ENCODE results near the gene ME3. TPM values are rescaled to one million over a fixed set of nuclear protein-coding genes. Genes with fewer than 3 reads are reported as not detected.
A peak's percentile ranks its signal among the peaks of the same experiment; 100 is the strongest.

ME3 gene
- total and polyA plus RNA-seq, 4 donors, result 1.4 to 7.2 (median 2.3) TPM

DNA sequence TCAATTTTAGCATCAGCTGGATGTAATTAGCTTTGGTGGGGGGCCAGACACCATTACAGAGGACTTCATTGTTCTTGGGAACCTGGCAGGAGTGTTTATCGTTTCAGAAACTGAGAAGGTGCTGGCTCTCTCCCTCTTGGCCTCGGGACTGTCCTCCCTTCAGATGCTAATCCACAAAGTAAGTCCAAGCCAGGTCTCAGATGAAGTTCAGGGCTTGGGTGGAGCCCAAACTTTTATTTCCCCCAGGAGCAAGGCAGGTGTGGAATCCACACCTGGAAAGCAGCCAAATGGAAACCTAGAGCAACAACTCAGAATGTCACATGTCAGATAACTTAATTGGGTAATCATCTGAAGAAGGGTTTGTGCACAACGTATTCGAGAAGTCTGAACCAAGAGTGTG, 119.2 kb downstream of the ME3 start (continued):
- TF ChIP-seq, protein P1, sequence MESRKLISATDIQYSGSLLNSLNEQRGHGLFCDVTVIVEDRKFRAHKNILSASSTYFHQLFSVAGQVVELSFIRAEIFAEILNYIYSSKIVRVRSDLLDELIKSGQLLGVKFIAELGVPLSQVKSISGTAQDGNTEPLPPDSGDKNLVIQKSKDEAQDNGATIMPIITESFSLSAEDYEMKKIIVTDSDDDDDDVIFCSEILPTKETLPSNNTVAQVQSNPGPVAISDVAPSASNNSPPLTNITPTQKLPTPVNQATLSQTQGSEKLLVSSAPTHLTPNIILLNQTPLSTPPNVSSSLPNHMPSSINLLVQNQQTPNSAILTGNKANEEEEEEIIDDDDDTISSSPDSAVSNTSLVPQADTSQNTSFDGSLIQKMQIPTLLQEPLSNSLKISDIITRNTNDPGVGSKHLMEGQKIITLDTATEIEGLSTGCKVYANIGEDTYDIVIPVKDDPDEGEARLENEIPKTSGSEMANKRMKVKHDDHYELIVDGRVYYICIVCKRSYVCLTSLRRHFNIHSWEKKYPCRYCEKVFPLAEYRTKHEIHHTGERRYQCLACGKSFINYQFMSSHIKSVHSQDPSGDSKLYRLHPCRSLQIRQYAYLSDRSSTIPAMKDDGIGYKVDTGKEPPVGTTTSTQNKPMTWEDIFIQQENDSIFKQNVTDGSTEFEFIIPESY (IDR thresholded peaks at IDR 0.05), result no peak
- TF ChIP-seq YY1 (IDR thresholded peaks at IDR 0.05) (no peak), JUND (IDR thresholded peaks at IDR 0.05) (no peak), TAF1 (conservative IDR thresholded peaks at IDR 0.05) (no peak), EGR1 (IDR thresholded peaks at IDR 0.05; ENCODE audit: low read depth in 2 of 2) (no peak), GABPA (IDR thresholded peaks at IDR 0.05 in 1 of 2, conservative IDR thresholded peaks at IDR 0.05 in 1 of 2) (no peak)
- TF ChIP-seq, protein P2, sequence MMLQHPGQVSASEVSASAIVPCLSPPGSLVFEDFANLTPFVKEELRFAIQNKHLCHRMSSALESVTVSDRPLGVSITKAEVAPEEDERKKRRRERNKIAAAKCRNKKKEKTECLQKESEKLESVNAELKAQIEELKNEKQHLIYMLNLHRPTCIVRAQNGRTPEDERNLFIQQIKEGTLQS (IDR thresholded peaks at IDR 0.05), result no peak

DNA sequence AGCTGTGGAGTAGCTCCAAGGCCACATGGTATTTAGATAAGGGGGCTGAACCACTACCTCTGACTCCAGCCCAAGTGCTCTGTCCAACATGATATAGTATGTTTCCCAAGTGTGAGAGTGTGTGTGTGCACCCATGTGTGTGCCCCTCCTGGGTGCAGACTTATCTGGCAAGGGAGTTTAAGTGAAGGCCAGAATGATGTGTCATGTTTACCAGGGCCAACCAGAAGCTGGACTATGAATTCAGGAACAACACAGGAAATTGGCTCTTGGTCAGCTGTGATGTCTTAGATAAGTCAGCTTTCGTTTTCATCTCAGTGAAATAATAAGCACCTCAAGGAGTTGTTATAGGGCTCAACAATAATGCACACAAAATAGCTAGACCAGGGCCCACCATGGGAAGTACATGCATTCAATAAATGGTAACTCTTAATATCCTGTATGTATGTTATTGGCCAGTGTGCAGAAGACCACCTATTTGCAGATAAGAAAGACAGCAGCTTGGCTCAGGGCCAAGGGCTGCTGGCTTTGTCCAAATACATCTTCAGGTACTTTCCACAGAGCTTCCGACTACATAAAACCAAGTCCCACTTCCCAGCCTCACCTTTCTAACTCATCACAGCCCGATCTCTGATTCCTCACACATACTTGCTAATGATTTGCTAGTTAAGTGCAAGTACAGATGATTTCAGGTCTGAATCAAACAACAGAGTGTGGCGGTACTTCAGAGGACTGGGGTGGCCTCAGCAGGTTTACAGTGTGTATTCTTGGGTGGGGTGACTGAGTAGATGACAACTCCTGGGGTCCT, 120.9 kb downstream of the ME3 start:
- peak overlapping the region in 1 of 2 donors; percentile 43 for H3K27ac ChIP-seq (ENCODE audit: low read depth in 1 of 2, low read length in 2 of 2)
- TF ChIP-seq RXRA (IDR thresholded peaks at IDR 0.05), result no peak
- TF ChIP-seq YY1 (IDR thresholded peaks at IDR 0.05), result no peak
- TF ChIP-seq NR2F2 (IDR thresholded peaks at IDR 0.05), result no peak
- no peak for TF ChIP-seq TAF1 (conservative IDR thresholded peaks at IDR 0.05)
- TF ChIP-seq HNF4G (IDR thresholded peaks at IDR 0.05), result no peak
- no peak for TF ChIP-seq GABPA (IDR thresholded peaks at IDR 0.05 in 1 of 2, conservative IDR thresholded peaks at IDR 0.05 in 1 of 2)
- no peak for TF ChIP-seq FOXA2 (IDR thresholded peaks at IDR 0.05)
- no peak for TF ChIP-seq SP1 (IDR thresholded peaks at IDR 0.05)
- TF ChIP-seq, protein P3, sequence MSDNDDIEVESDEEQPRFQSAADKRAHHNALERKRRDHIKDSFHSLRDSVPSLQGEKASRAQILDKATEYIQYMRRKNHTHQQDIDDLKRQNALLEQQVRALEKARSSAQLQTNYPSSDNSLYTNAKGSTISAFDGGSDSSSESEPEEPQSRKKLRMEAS (IDR thresholded peaks at IDR 0.05), result no peak
- TF ChIP-seq, protein P4, sequence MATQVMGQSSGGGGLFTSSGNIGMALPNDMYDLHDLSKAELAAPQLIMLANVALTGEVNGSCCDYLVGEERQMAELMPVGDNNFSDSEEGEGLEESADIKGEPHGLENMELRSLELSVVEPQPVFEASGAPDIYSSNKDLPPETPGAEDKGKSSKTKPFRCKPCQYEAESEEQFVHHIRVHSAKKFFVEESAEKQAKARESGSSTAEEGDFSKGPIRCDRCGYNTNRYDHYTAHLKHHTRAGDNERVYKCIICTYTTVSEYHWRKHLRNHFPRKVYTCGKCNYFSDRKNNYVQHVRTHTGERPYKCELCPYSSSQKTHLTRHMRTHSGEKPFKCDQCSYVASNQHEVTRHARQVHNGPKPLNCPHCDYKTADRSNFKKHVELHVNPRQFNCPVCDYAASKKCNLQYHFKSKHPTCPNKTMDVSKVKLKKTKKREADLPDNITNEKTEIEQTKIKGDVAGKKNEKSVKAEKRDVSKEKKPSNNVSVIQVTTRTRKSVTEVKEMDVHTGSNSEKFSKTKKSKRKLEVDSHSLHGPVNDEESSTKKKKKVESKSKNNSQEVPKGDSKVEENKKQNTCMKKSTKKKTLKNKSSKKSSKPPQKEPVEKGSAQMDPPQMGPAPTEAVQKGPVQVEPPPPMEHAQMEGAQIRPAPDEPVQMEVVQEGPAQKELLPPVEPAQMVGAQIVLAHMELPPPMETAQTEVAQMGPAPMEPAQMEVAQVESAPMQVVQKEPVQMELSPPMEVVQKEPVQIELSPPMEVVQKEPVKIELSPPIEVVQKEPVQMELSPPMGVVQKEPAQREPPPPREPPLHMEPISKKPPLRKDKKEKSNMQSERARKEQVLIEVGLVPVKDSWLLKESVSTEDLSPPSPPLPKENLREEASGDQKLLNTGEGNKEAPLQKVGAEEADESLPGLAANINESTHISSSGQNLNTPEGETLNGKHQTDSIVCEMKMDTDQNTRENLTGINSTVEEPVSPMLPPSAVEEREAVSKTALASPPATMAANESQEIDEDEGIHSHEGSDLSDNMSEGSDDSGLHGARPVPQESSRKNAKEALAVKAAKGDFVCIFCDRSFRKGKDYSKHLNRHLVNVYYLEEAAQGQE (IDR thresholded peaks at IDR 0.05), result no peak
- no peak for TF ChIP-seq HNF4A (conservative IDR thresholded peaks at IDR 0.05)
- TF ChIP-seq JUND (IDR thresholded peaks at IDR 0.05), result no peak
- TF ChIP-seq FOXA1 (IDR thresholded peaks at IDR 0.05), result no peak
- TF ChIP-seq, protein P1 (IDR thresholded peaks at IDR 0.05), result no peak
- TF ChIP-seq, protein P2 (IDR thresholded peaks at IDR 0.05), result no peak

More for the DNA sequence above, 120.9 kb downstream of the ME3 start:
- DNase-seq (ENCODE audit: low spot score), result no peak
- H3K9me3 ChIP-seq (ENCODE audit: control insufficient read depth in 4 of 4, low read length in 3 of 4), result no peaks in the 10 kb centered on the region
- 69% methylated on average over 4 of the region's 4 CpGs for WGBS
- H3K4me1 ChIP-seq (ENCODE audit: control insufficient read depth in 4 of 4, insufficient read depth in 4 of 4, low read length in 3 of 4), result peaks cover 0 to 2% (median 0%) of the 10 kb centered on the region in 4 donors
- no peaks in the 10 kb centered on the region for H3K36me3 ChIP-seq (ENCODE audit: control insufficient read depth in 4 of 4, insufficient read depth in 3 of 4, low read depth in 1 of 4, low read length in 3 of 4)
- H3K27me3 ChIP-seq (ENCODE audit: control insufficient read depth in 4 of 4, insufficient read depth in 4 of 4, low read length in 3 of 4), result no peaks in the 10 kb centered on the region
- H3K4me3 ChIP-seq (ENCODE audit: low read depth in 1 of 3, low read length in 3 of 3), result no peak overlapping the region
- no peak overlapping the region for H3K9ac ChIP-seq (ENCODE audit: low read depth in 1 of 2, low read length in 2 of 2)

Measured in liver (tissue), 9 donors.